ENCODE data around the gene CFB.

CFB gene

GRCh38 chr6:31918069-31918720 is 27.7 kb upstream of the CFB start:
- H3K27me3 ChIP-seq (ENCODE audit: insufficient read depth, poor library complexity, severe bottlenecking): no peaks in the 10 kb centered on the region
- TF ChIP-seq POLR2AphosphoS5 (IDR thresholded peaks at IDR 0.05; ENCODE audit: low read depth) (no peak), GABPA (IDR thresholded peaks at IDR 0.05; ENCODE audit: low read depth) (no peak), SPI1 (IDR thresholded peaks at IDR 0.05; ENCODE audit: borderline replicate concordance, low read depth) (no peak), REST (IDR thresholded peaks at IDR 0.05; ENCODE audit: insufficient replicate concordance, low read depth) (no peak), CTCF (IDR thresholded peaks at IDR 0.05; ENCODE audit: insufficient read depth, low read length) (no peak)

GRCh38 chr6:31919624-31920303 is 26.1 kb upstream of the CFB start:
- no peaks in the 10 kb centered on the region for H3K27me3 ChIP-seq (ENCODE audit: insufficient read depth, poor library complexity, severe bottlenecking)
- no peak overlapping the region for H3K4me3 ChIP-seq (replicated peaks; ENCODE audit: insufficient read depth, low read length)
- no peak overlapping the region for H3K27ac ChIP-seq (replicated peaks)
- DNase-seq (ENCODE audit: low read depth in 1 of 2, low spot score in 1 of 2): no peak
- no peak for TF ChIP-seq CTCF (IDR thresholded peaks at IDR 0.05; ENCODE audit: insufficient read depth, low read length)
- no peak for TF ChIP-seq REST (IDR thresholded peaks at IDR 0.05; ENCODE audit: insufficient replicate concordance, low read depth)
- TF ChIP-seq GABPA (IDR thresholded peaks at IDR 0.05; ENCODE audit: low read depth): no peak
- TF ChIP-seq POLR2AphosphoS5 (IDR thresholded peaks at IDR 0.05; ENCODE audit: low read depth): no peak
- no peak for TF ChIP-seq SPI1 (IDR thresholded peaks at IDR 0.05; ENCODE audit: borderline replicate concordance, low read depth)

More at GRCh38 chr6:31918069-31918720, 27.7 kb upstream of the CFB start:
- Histone ChIP-seq H3K4me3 (replicated peaks; ENCODE audit: insufficient read depth, low read length) (no peak overlapping the region), H3K27ac (replicated peaks) (no peak overlapping the region)
- DNase-seq (ENCODE audit: low read depth in 1 of 2, low spot score in 1 of 2): no peak

- Histone ChIP-seq H3K27me3 (ENCODE audit: insufficient read depth, poor library complexity, severe bottlenecking) (no peaks in the 10 kb centered on the region), H3K4me3 (replicated peaks; ENCODE audit: insufficient read depth, low read length) (no peak overlapping the region), H3K27ac (replicated peaks) (no peak overlapping the region)
- TF ChIP-seq SPI1 (IDR thresholded peaks at IDR 0.05; ENCODE audit: borderline replicate concordance, low read depth): no peak
- TF ChIP-seq REST (IDR thresholded peaks at IDR 0.05; ENCODE audit: insufficient replicate concordance, low read depth): no peak
- no peak for TF ChIP-seq POLR2AphosphoS5 (IDR thresholded peaks at IDR 0.05; ENCODE audit: low read depth)
- no peak for TF ChIP-seq GABPA (IDR thresholded peaks at IDR 0.05; ENCODE audit: low read depth)
- TF ChIP-seq CTCF (IDR thresholded peaks at IDR 0.05; ENCODE audit: insufficient read depth, low read length): no peak
- peak; percentile 54 to 67 for DNase-seq (ENCODE audit: low read depth in 1 of 2, low spot score in 1 of 2)
Measured at GRCh38 chr6:31920811-31921210, 25.1 kb upstream of the CFB start.

Measured in HL-60 (cell line).